PC-3 (cell line): ENCODE results near the gene ESR2. TPM values are rescaled to one million over a fixed set of nuclear protein-coding genes. Genes with fewer than 3 reads are reported as not detected.

ENCODE experiments used
- ATAC-seq: fragments of 200-7000 bp; cut with Tn5 transposase; 2 replicates; pipeline ENCODE4 v1.9.1; 2020; ENCODE audit warnings: mild to moderate bottlenecking, moderate library complexity
- BruUV-seq: library from RNA; stranded (reverse); fragments of 400-500 nt; replicated peaks from 2 replicates; lab custom pipeline; 2021; lab: Mats Ljungman, UMichigan
- CTCF ChIA-PET: fragments of 300-600 bp; sonication (Branson Sonifier 250); formaldehyde crosslinking; loops from one replicate; lab custom pipeline; 2022; ENCODE audit warnings: antibody characterized with exemption; lab: Charles Lee
- POLR2A ChIA-PET: fragments of 300-600 bp; sonication (Branson Sonifier 250); formaldehyde crosslinking; loops from one replicate; lab custom pipeline; 2022; ENCODE audit warnings: antibody characterized with exemption; ENCODE audit not compliant: unreplicated experiment; lab: Charles Lee
- DNase-seq: peaks from one replicate; pipeline ENCODE4 v3.0.0-alpha.2; 2015
- H2AFZ ChIP-seq: fragments of 300-600 bp; sonication (generic); 2 replicates; pipeline ENCODE4 v1.6.0; 2016; ENCODE audit warnings: antibody characterized with exemption, low read length
- H3F3A ChIP-seq: fragments of 300-600 bp; sonication (generic); one replicate; pipeline ENCODE4 v1.6.0; 2017; ENCODE audit warnings: antibody characterized with exemption, low read length, control low read depth, mild to moderate bottlenecking; ENCODE audit not compliant: unreplicated experiment
- H3K27ac ChIP-seq: fragments of 300-600 bp; sonication (generic); 2 replicates; pipeline ENCODE4 v1.5.1; 2016; ENCODE audit warnings: mild to moderate bottlenecking, low read length
- H3K27me3 ChIP-seq: fragments of 300-600 bp; sonication (generic); 2 replicates; pipeline ENCODE4 v1.6.1; 2016; ENCODE audit warnings: low read length, mixed read lengths
- H3K36me3 ChIP-seq: fragments of 300-600 bp; sonication (generic); 2 replicates; pipeline ENCODE4 v1.6.1; 2016; ENCODE audit warnings: low read depth, mixed run types, low read length, mixed read lengths
- H3K4me1 ChIP-seq: fragments of 300-600 bp; sonication (generic); 2 replicates; pipeline ENCODE4 v1.5.1; 2016; ENCODE audit warnings: low read length; ENCODE audit not compliant: insufficient read depth
- H3K4me2 ChIP-seq: fragments of 300-600 bp; sonication (generic); 2 replicates; pipeline ENCODE4 v1.6.0; 2016; ENCODE audit warnings: low read length
- H3K4me3 ChIP-seq: fragments of 300-600 bp; sonication (generic); 2 replicates; pipeline ENCODE4 v1.5.1; 2016; ENCODE audit warnings: mild to moderate bottlenecking, low read length, mixed read lengths
- H3K79me2 ChIP-seq: fragments of 300-600 bp; sonication (generic); 2 replicates; pipeline ENCODE4 v1.6.1; 2017; ENCODE audit warnings: low read length, mixed read lengths
- H3K9ac ChIP-seq: fragments of 300-600 bp; sonication (generic); 2 replicates; pipeline ENCODE4 v1.6.0; 2016; ENCODE audit warnings: mild to moderate bottlenecking, low read length
- H3K9me2 ChIP-seq: fragments of 300-600 bp; sonication (generic); replicated peaks from 2 replicates; pipeline ENCODE4 v1.6.1; 2016; ENCODE audit warnings: mixed run types, low read length, mixed read lengths
- H3K9me3 ChIP-seq: fragments of 300-600 bp; sonication (generic); 2 replicates; pipeline ENCODE4 v1.6.1; 2016; ENCODE audit warnings: low read length, mixed read lengths
- H4K20me1 ChIP-seq: fragments of 300-600 bp; sonication (generic); 2 replicates; pipeline ENCODE4 v1.6.1; 2016; ENCODE audit warnings: low read length, mixed read lengths
- CTCF ChIP-seq: fragments of 300-600 bp; sonication (generic); conservative IDR thresholded peaks from 2 replicates; pipeline ENCODE4 v1.5.1; 2017; ENCODE audit warnings: antibody characterized with exemption, low read depth, mild to moderate bottlenecking, low read length
- EZH2 ChIP-seq: fragments of 300-600 bp; sonication (generic); IDR thresholded peaks from one replicate; pipeline ENCODE4 v1.6.1; 2017; ENCODE audit warnings: antibody characterized with exemption, mild to moderate bottlenecking, low read length; ENCODE audit not compliant: unreplicated experiment
- EZH2phosphoT487 ChIP-seq: fragments of 300-600 bp; sonication (generic); IDR thresholded peaks from 2 replicates; pipeline ENCODE4 v1.6.1; 2018; ENCODE audit warnings: mild to moderate bottlenecking, antibody characterized with exemption, low read length, borderline replicate concordance
- intact Hi-C: fragments of 100-400 bp; cut with micrococcal nuclease; formaldehyde crosslinking; loops from 2 replicates; pipeline ENCODE4 v1.9.0; 2023
- total RNA-seq: library from RNA; depleted of rRNA; stranded (reverse); fragments of >200 nt; gene quantifications from 2 replicates; pipeline ENCODE4 v1.2.3, GENCODE V29; 2014

Gene ESR2
- total RNA-seq, 1 experiment from 2014 or later: 0.18 TPM

- ChIA-PET POLR2A (no interaction called here), CTCF (no interaction called here)
- no peaks in the 10 kb centered on the region for H3K9me3 ChIP-seq
- no peaks in the 10 kb centered on the region for H3K27me3 ChIP-seq
- ATAC-seq: no peak
- peaks cover 37% of the 10 kb centered on the region for H3K4me1 ChIP-seq
- H3K9ac ChIP-seq: no peak overlapping the region
- no peak overlapping the region; the same call in 1 of the 2 replicates for H3K4me2 ChIP-seq
- H3K27ac ChIP-seq: no peak overlapping the region
- no peaks in the 10 kb centered on the region for H3F3A ChIP-seq
- no peaks in the 10 kb centered on the region; the same call in 1 of the 2 replicates for H3K9me2 ChIP-seq
- BruUV-seq: no TSS peak
- no peak overlapping the region for H3K4me3 ChIP-seq
- H4K20me1 ChIP-seq: no peaks in the 10 kb centered on the region
- no peaks in the 10 kb centered on the region for H3K36me3 ChIP-seq
- H3K79me2 ChIP-seq: no peaks in the 10 kb centered on the region
- no peak overlapping the region for H2AFZ ChIP-seq
- intact Hi-C loops: no loop called here
- TF ChIP-seq CTCF: no peak
- no peak for TF ChIP-seq EZH2phosphoT487
- TF ChIP-seq EZH2: no peak
- no peak for DNase-seq
Observed at GRCh38 chr14:64235652-64236640, 58.2 kb downstream of the ESR2 start.

GRCh38 chr14:64234877-64235651, 59.1 kb downstream of the ESR2 start:
- peak; percentile 59 for ATAC-seq
- Histone ChIP-seq H3K79me2 (no peaks in the 10 kb centered on the region), H3K9me2 (no peaks in the 10 kb centered on the region; the same call in 1 of the 2 replicates), H3F3A (no peaks in the 10 kb centered on the region), H4K20me1 (no peaks in the 10 kb centered on the region), H3K4me2 (peak overlapping the region; percentile 14), H3K27me3 (no peaks in the 10 kb centered on the region), H2AFZ (no peak overlapping the region), H3K9me3 (no peaks in the 10 kb centered on the region), H3K9ac (no peak overlapping the region), H3K36me3 (no peaks in the 10 kb centered on the region), H3K27ac (no peak overlapping the region), H3K4me1 (peaks cover 37% of the 10 kb centered on the region), H3K4me3 (no peak overlapping the region)
- ChIA-PET POLR2A (no interaction called here), CTCF (interaction anchor here (0.8 kb wide), 1 partner anchor 68 kb away, joined by 3 read pairs; no protein-coding TSS in a partner anchor)
- TF ChIP-seq CTCF: no peak
- TF ChIP-seq EZH2phosphoT487: 0 out of 2 replicates have a peak, but pooled peaks have one; percentile 46
- no peak for TF ChIP-seq EZH2
- intact Hi-C loops: loop anchor here (5.0 kb wide), 1 partner anchor 57 kb away; the partner anchor contains the start of gene ESR2
- BruUV-seq: no TSS peak
- DNase-seq: peak; percentile 85
